Neural cell (in vitro differentiated cells): Measurements from ENCODE around the gene CSTB. TPM values are rescaled to one million over a fixed set of nuclear protein-coding genes. Genes with fewer than 3 reads are reported as not detected.

Experiments used
- H2AFZ ChIP-seq: fragments of 200-600, 300-800 bp; sonication (generic), shearing (Covaris generic); 2 replicates; pipeline ENCODE4 v1.6.0; 2014; ENCODE audit warnings: low read depth, mild to moderate bottlenecking, antibody characterized with exemption, low read length, moderate library complexity
- H3F3A ChIP-seq: fragments of 200-600 bp; shearing (Covaris generic); 2 replicates; pipeline ENCODE4 v1.6.1; 2016; ENCODE audit warnings: mild to moderate bottlenecking, moderate library complexity, mixed read lengths, antibody characterized with exemption, low read length; ENCODE audit not compliant: insufficient read depth, poor library complexity, severe bottlenecking
- H3K27ac ChIP-seq: fragments of 200-600, 300-800 bp; sonication (generic), shearing (Covaris generic); 2 replicates; pipeline ENCODE4 v1.5.1; 2014; ENCODE audit warnings: mild to moderate bottlenecking, low read length, moderate library complexity
- H3K27me3 ChIP-seq: fragments of 300-800, 200-600 bp; sonication (generic), shearing (Covaris generic); 2 replicates; pipeline ENCODE4 v1.6.0; 2014; ENCODE audit warnings: mild to moderate bottlenecking, low read depth, low read length, moderate library complexity; ENCODE audit not compliant: insufficient read depth
- H3K36me3 ChIP-seq: fragments of 300-800, 200-600 bp; sonication (generic), shearing (Covaris generic); 2 replicates; pipeline ENCODE4 v1.5.1; 2014; ENCODE audit warnings: mild to moderate bottlenecking, antibody characterized with exemption, low read length, moderate library complexity; ENCODE audit not compliant: insufficient read depth
- H3K4me2 ChIP-seq: fragments of 300-800, 200-600 bp; sonication (generic), shearing (Covaris generic); 2 replicates; pipeline ENCODE4 v1.6.0; 2014; ENCODE audit warnings: mild to moderate bottlenecking, low read length
- H3K4me3 ChIP-seq: fragments of 300-800, 200-600 bp; sonication (generic), shearing (Covaris generic); 2 replicates; pipeline ENCODE4 v1.5.1; 2014; ENCODE audit warnings: mild to moderate bottlenecking, low read length, moderate library complexity
- H3K79me2 ChIP-seq: fragments of 200-600 bp; shearing (Covaris generic); replicated peaks from 2 replicates; pipeline ENCODE4 v1.6.0; 2014; ENCODE audit warnings: mild to moderate bottlenecking, low read length, moderate library complexity; ENCODE audit not compliant: insufficient read depth
- H3K9ac ChIP-seq: fragments of 300-800, 200-600 bp; sonication (generic), shearing (Covaris generic); 2 replicates; pipeline ENCODE4 v1.6.1; 2016; ENCODE audit warnings: mild to moderate bottlenecking, low read length, mixed read lengths
- H3K9me2 ChIP-seq: fragments of 200-600 bp; shearing (Covaris generic); 2 replicates; pipeline ENCODE4 v1.6.1; 2016; ENCODE audit warnings: mild to moderate bottlenecking, low read length, mixed read lengths; ENCODE audit not compliant: insufficient read depth
- H3K9me3 ChIP-seq: fragments of 200-600, 300-800 bp; sonication (generic), shearing (Covaris generic); 2 replicates; pipeline ENCODE4 v1.6.1; 2016; ENCODE audit warnings: mild to moderate bottlenecking, mixed run types, low read length, moderate library complexity, mixed read lengths
- H4K20me1 ChIP-seq: fragments of 200-600 bp; shearing (Covaris generic); 2 replicates; pipeline ENCODE4 v1.6.1; 2016; ENCODE audit warnings: mild to moderate bottlenecking, mixed run types; ENCODE audit not compliant: insufficient read depth
- CTCF ChIP-seq: fragments of 450-650 bp; IDR thresholded peaks from 2 replicates; pipeline ENCODE4 v1.5.1; 2014; ENCODE audit warnings: antibody characterized with exemption, mild to moderate bottlenecking, moderate library complexity; ENCODE audit not compliant: poor library complexity, severe bottlenecking
- EP300 ChIP-seq: fragments of 450-650 bp; conservative IDR thresholded peaks from 2 replicates; pipeline ENCODE4 v1.6.1; 2014; ENCODE audit warnings: antibody characterized with exemption, mild to moderate bottlenecking, moderate library complexity; ENCODE audit not compliant: poor library complexity, severe bottlenecking
- EZH2 ChIP-seq: fragments of 200-600, 300-800 bp; shearing (Covaris generic), sonication (generic); IDR thresholded peaks from 2 replicates; pipeline ENCODE4 v1.6.1; 2014; ENCODE audit warnings: antibody characterized with exemption, low read length, borderline replicate concordance, mild to moderate bottlenecking; ENCODE audit not compliant: insufficient read depth, poor library complexity, severe bottlenecking
- MXI1 ChIP-seq: fragments of 450-650 bp; conservative IDR thresholded peaks from 2 replicates; pipeline ENCODE4 v1.6.1; 2014; ENCODE audit warnings: antibody characterized with exemption, mild to moderate bottlenecking; ENCODE audit not compliant: poor library complexity, severe bottlenecking
- POLR2AphosphoS5 ChIP-seq: IDR thresholded peaks from 2 replicates; pipeline ENCODE4 v1.6.1; 2012
- RAD21 ChIP-seq: fragments of 450-650 bp; conservative IDR thresholded peaks from 2 replicates; pipeline ENCODE4 v1.6.1; 2014; ENCODE audit warnings: antibody characterized with exemption, mild to moderate bottlenecking, moderate library complexity
- REST ChIP-seq: IDR thresholded peaks from 2 replicates; pipeline ENCODE4 v1.6.1; 2012; ENCODE audit warnings: borderline replicate concordance
- SMC3 ChIP-seq: fragments of 450-650 bp; conservative IDR thresholded peaks from 2 replicates; pipeline ENCODE4 v1.6.1; 2014; ENCODE audit warnings: antibody characterized with exemption, mild to moderate bottlenecking, moderate library complexity; ENCODE audit not compliant: poor library complexity
- TAF1 ChIP-seq: IDR thresholded peaks from 2 replicates; pipeline ENCODE4 v1.6.1; 2012; ENCODE audit warnings: low read depth
- polyA plus RNA-seq: library from polyadenylated mRNA; depleted of rRNA; stranded (reverse); fragments of >200 nt; gene quantifications from 2 replicates; pipeline ENCODE4 v1.2.3, GENCODE V29; 2014

The CSTB gene
- polyA plus RNA-seq, 1 donor from 2014 or later: 9.7 TPM

GRCh38 chr21:43800124-43800523 is 24.0 kb upstream of the CSTB start:
- H3F3A ChIP-seq: no peaks in the 10 kb centered on the region
- no peaks in the 10 kb centered on the region for H3K27me3 ChIP-seq
- H2AFZ ChIP-seq: no peak overlapping the region
- no peaks in the 10 kb centered on the region for H3K9me2 ChIP-seq
- no peak overlapping the region for H3K4me3 ChIP-seq
- no peak overlapping the region for H3K4me2 ChIP-seq
- no peaks in the 10 kb centered on the region for H3K79me2 ChIP-seq
- no peaks in the 10 kb centered on the region for H3K36me3 ChIP-seq
- no peaks in the 10 kb centered on the region for H4K20me1 ChIP-seq
- TF ChIP-seq CTCF (no peak), RAD21 (no peak), MXI1 (no peak), POLR2AphosphoS5 (no peak), TAF1 (no peak), EZH2 (no peak), EP300 (no peak), REST (no peak), SMC3 (no peak)
- no peak overlapping the region for H3K27ac ChIP-seq
- no peaks in the 10 kb centered on the region for H3K9me3 ChIP-seq
- H3K9ac ChIP-seq: no peak overlapping the region

GRCh38 chr21:43799301-43799840 is 23.3 kb upstream of the CSTB start:
- no peak overlapping the region for H3K4me3 ChIP-seq
- no peak overlapping the region for H3K4me2 ChIP-seq
- H3K9me2 ChIP-seq: no peaks in the 10 kb centered on the region
- no peak overlapping the region for H2AFZ ChIP-seq
- TF ChIP-seq RAD21 (no peak), EP300 (no peak), MXI1 (no peak), REST (no peak), EZH2 (no peak), TAF1 (no peak), SMC3 (no peak), POLR2AphosphoS5 (no peak), CTCF (no peak)
- H3F3A ChIP-seq: no peaks in the 10 kb centered on the region
- H3K79me2 ChIP-seq: no peaks in the 10 kb centered on the region
- H4K20me1 ChIP-seq: no peaks in the 10 kb centered on the region
- H3K27me3 ChIP-seq: no peaks in the 10 kb centered on the region
- no peaks in the 10 kb centered on the region for H3K36me3 ChIP-seq
- no peak overlapping the region for H3K27ac ChIP-seq
- H3K9me3 ChIP-seq: no peaks in the 10 kb centered on the region
- H3K9ac ChIP-seq: no peak overlapping the region
